GM12892 (cell line): ENCODE data around the gene LMF1.

Experiments used
- POLR2A ChIP-seq: IDR thresholded peaks from 2 replicates; pipeline ENCODE4 v1.6.1; 2011; ENCODE audit warnings: low read depth, low read length, control low read depth
- POLR2AphosphoS5 ChIP-seq: IDR thresholded peaks from 2 replicates; pipeline ENCODE4 v1.6.1; 2011; ENCODE audit warnings: low read depth, low read length, control low read depth
- TAF1 ChIP-seq: IDR thresholded peaks from 2 replicates; pipeline ENCODE4 v1.6.1; 2011; ENCODE audit warnings: low read depth, mild to moderate bottlenecking, control low read depth, low read length, borderline replicate concordance

DNA sequence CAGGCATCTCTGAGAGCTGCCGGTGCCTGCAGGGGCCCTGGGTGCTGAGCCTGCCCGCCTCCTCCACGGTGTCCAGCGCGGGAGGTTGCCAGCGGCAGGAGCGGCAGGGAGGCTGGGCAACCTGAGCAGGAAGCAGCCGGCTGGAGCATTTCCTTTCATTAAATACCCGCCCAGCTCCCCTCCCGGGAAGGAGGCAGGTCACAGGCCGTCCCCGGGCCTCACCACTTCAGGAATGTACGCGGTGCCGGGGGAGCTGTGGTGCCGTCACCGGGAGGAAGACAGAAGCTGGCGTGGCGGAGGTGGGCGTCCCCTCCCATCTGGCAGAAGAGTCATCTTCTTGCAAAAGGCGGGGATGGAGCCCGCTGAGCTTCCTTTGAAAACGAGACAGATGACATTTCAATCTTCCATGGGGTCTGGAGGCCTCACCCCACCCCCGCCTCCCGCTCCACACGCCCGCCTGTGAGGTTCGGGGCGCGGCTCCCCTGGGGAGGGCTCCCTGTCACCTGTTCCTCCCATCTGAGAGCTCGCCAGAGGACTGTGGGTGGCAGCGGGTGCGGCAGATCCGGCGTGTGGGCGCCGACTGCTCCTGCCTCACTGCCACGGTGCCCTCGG, 26.8 kb upstream of the LMF1 start:
- TF ChIP-seq POLR2A (no peak), POLR2AphosphoS5 (no peak), TAF1 (no peak)
